ENCODE data around the gene C14orf119. TPM values are rescaled to one million over a fixed set of nuclear protein-coding genes. Genes with fewer than 3 reads are reported as not detected.

C14orf119 gene
- total and polyA plus RNA-seq, 9 of the 15 experiments (the other 6 are each of a cell fraction or from before 2014, with no cell fraction given), result 36.7 to 251 (median 51.8) TPM

GRCh38 chr14:23112359-23113178 is 17.3 kb downstream of the C14orf119 start (continued):
- TF ChIP-seq ZNF609 (CRISPR knock-in tag; IDR thresholded peaks at IDR 0.05; ENCODE audit: borderline replicate concordance) (peak; percentile 97), ZEB2 (IDR thresholded peaks at IDR 0.05) (peak; percentile 93), ZMIZ1 (IDR thresholded peaks at IDR 0.05; ENCODE audit: low read depth in 2 of 2, low read length in 2 of 2) (peak in 1 of 2 experiments; percentile 96; a peak in 2 of 4 replicates), ZNF134 (CRISPR knock-in tag; conservative IDR thresholded peaks at IDR 0.05) (0 out of 2 replicates have a peak, but pooled peaks have one; percentile 38), SUPT5H (IDR thresholded peaks at IDR 0.05) (no peak), ZBTB40 (IDR thresholded peaks at IDR 0.05) (no peak), ZBTB40 (CRISPR knock-in tag; IDR thresholded peaks at IDR 0.05) (no peak), ZKSCAN3 (CRISPR knock-in tag; IDR thresholded peaks at IDR 0.05) (no peak), ZNF133 (CRISPR knock-in tag; IDR thresholded peaks at IDR 0.05) (no peak), POLR2B (IDR thresholded peaks at IDR 0.05; ENCODE audit: low read depth, partially characterized antibody) (no peak)

Measured in K562 (cell line).